Testis (tissue), 2 donors: ENCODE measurements around the gene DAD1.

Source experiments
- POLR2A ChIP-seq: fragments of 450-650 bp; IDR thresholded peaks from one replicate; pipeline ENCODE4 v1.6.1; 2017; ENCODE audit warnings: antibody characterized with exemption, mild to moderate bottlenecking, moderate library complexity
- TF ChIP-seq, protein P1 (sequence below), 3 experiments: fragments of 450-650 bp in 2 of 3; fragments of 200-600 bp in 1 of 3; sonication (generic) in 1 of 3; IDR thresholded peaks; one replicate each; pipeline ENCODE4 v1.5.1; 2016 to 2019; ENCODE audit warnings: antibody characterized with exemption in 3 of 3, mild to moderate bottlenecking in 2 of 3, moderate library complexity in 1 of 3

DNA sequence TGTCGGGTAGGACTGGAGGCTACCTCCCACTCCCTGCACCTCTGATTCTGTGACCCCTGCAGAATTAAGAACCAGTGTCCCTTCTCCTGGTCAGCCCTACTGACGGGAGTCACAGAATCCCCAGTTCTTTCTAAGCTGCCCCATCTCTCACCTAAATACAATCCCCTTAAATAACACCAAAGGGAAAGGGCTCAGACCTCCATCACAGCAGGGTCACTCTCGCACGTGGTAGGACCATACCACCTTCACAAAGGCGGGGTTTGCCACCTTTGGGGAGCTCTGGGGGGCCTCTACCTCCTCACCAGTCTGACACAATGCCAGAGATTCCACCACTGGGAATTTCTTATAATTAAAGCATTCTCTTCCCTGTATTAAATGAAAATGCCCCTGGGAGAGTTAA, 35.6 kb downstream of the DAD1 start:
- TF ChIP-seq, protein P1, sequence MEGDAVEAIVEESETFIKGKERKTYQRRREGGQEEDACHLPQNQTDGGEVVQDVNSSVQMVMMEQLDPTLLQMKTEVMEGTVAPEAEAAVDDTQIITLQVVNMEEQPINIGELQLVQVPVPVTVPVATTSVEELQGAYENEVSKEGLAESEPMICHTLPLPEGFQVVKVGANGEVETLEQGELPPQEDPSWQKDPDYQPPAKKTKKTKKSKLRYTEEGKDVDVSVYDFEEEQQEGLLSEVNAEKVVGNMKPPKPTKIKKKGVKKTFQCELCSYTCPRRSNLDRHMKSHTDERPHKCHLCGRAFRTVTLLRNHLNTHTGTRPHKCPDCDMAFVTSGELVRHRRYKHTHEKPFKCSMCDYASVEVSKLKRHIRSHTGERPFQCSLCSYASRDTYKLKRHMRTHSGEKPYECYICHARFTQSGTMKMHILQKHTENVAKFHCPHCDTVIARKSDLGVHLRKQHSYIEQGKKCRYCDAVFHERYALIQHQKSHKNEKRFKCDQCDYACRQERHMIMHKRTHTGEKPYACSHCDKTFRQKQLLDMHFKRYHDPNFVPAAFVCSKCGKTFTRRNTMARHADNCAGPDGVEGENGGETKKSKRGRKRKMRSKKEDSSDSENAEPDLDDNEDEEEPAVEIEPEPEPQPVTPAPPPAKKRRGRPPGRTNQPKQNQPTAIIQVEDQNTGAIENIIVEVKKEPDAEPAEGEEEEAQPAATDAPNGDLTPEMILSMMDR (IDR thresholded peaks at IDR 0.05) = no peak
- no peak for TF ChIP-seq POLR2A
